HG02763 (cell line): ENCODE data around the gene TANGO2.

Experiments used
- ATAC-seq: cut with Tn5 transposase; IDR thresholded peaks from one replicate; pipeline ENCODE4 v1.9.1; 2021; ENCODE audit warnings: mild to moderate bottlenecking, moderate library complexity; ENCODE audit not compliant: unreplicated experiment

Gene TANGO2

GRCh38 chr22:20083157-20083890 is 62.4 kb downstream of the TANGO2 start:
- no peak for ATAC-seq

GRCh38 chr22:20083891-20084546 is 63.1 kb downstream of the TANGO2 start:
- no peak for ATAC-seq

GRCh38 chr22:20084547-20085413 is 63.9 kb downstream of the TANGO2 start:
- no peak for ATAC-seq

GRCh38 chr22:20085651-20086050 is 64.7 kb downstream of the TANGO2 start:
- no peak for ATAC-seq

GRCh38 chr22:20086101-20086599 is 65.2 kb downstream of the TANGO2 start:
- ATAC-seq, result no peak

- no peak for ATAC-seq
Observed at GRCh38 chr22:20086763-20087162, 65.9 kb downstream of the TANGO2 start.

- no peak for ATAC-seq
Observed at GRCh38 chr22:20087319-20088262, 66.7 kb downstream of the TANGO2 start.

GRCh38 chr22:20088263-20088648 is 67.3 kb downstream of the TANGO2 start:
- no peak for ATAC-seq

GRCh38 chr22:20089226-20089976 is 68.5 kb downstream of the TANGO2 start:
- no peak for ATAC-seq

- ATAC-seq, result no peak
Observed at GRCh38 chr22:20089977-20090729, 69.2 kb downstream of the TANGO2 start.

- no peak for ATAC-seq
Observed at GRCh38 chr22:20090730-20091240, 69.9 kb downstream of the TANGO2 start.

GRCh38 chr22:20091690-20092476 is 71.0 kb downstream of the TANGO2 start:
- no peak for ATAC-seq

- ATAC-seq, result no peak
Observed at GRCh38 chr22:20092477-20092854, 71.6 kb downstream of the TANGO2 start.

- ATAC-seq, result no peak
Observed at GRCh38 chr22:20093418-20094196, 72.7 kb downstream of the TANGO2 start.

GRCh38 chr22:20094197-20094807 is 73.4 kb downstream of the TANGO2 start:
- no peak for ATAC-seq

- ATAC-seq, result no peak
Observed at GRCh38 chr22:20095521-20095920, 74.6 kb downstream of the TANGO2 start.
